HG03439 (cell line): ENCODE results near the gene RHBDD3.
"Not testable (repeated sequence)": the region's sequence is repeated elsewhere in the genome, so short reads cannot be mapped to it uniquely, and the experiment has no call there.

Source experiments
- ATAC-seq: cut with Tn5 transposase; IDR thresholded peaks from one replicate; pipeline ENCODE4 v1.9.1; 2021; ENCODE audit warnings: mild to moderate bottlenecking, moderate library complexity; ENCODE audit not compliant: unreplicated experiment

Gene RHBDD3

GRCh38 chr22:29219881-29220670 is 47.7 kb downstream of the RHBDD3 start:
- no peak for ATAC-seq

- not testable (repeated sequence) for ATAC-seq
These were observed 48.4 kb downstream of the RHBDD3 start for GRCh38 chr22:29219409-29219782.

- no peak for ATAC-seq
These were observed 48.9 kb downstream of the RHBDD3 start for GRCh38 chr22:29218758-29219408.

- no peak for ATAC-seq
These were observed 49.7 kb downstream of the RHBDD3 start for GRCh38 chr22:29217827-29218757.

GRCh38 chr22:29216873-29217666 is 50.7 kb downstream of the RHBDD3 start:
- ATAC-seq: no peak

- ATAC-seq: no peak
These were observed 51.5 kb downstream of the RHBDD3 start for GRCh38 chr22:29216011-29216872.

- ATAC-seq: no peak
These were observed 52.5 kb downstream of the RHBDD3 start for GRCh38 chr22:29215012-29215860.

- ATAC-seq: no peak
These were observed 53.5 kb downstream of the RHBDD3 start for GRCh38 chr22:29214232-29214631.

GRCh38 chr22:29213493-29213892 is 54.3 kb downstream of the RHBDD3 start:
- no peak for ATAC-seq

GRCh38 chr22:29212743-29213142 is 55.0 kb downstream of the RHBDD3 start:
- ATAC-seq: no peak

- no peak for ATAC-seq
These were observed 56.3 kb downstream of the RHBDD3 start for GRCh38 chr22:29211466-29211865.

GRCh38 chr22:29211066-29211465 is 56.7 kb downstream of the RHBDD3 start:
- no peak for ATAC-seq
